SU-DHL-6 (cell line): ENCODE results near the gene MRPL14.

ENCODE experiments used
- H2AFZ ChIP-seq: fragments of 200-600 bp; sonication (generic); 2 replicates; pipeline ENCODE4 v1.6.1; 2014; ENCODE audit warnings: low read depth, mild to moderate bottlenecking, moderate library complexity, mixed read lengths, antibody characterized with exemption, low read length; ENCODE audit not compliant: severe bottlenecking
- H3F3A ChIP-seq: fragments of 200-600 bp; shearing (Covaris generic); 2 replicates; pipeline ENCODE4 v1.6.0; 2016; ENCODE audit warnings: antibody characterized with exemption, mild to moderate bottlenecking; ENCODE audit not compliant: insufficient read depth
- H3K27ac ChIP-seq: fragments of 200-600 bp; sonication (generic); 2 replicates; pipeline ENCODE4 v1.5.1; 2016; ENCODE audit warnings: low read depth, mild to moderate bottlenecking, low read length, moderate library complexity, mixed read lengths
- H3K27me3 ChIP-seq: fragments of 200-600 bp; sonication (generic), shearing (Covaris generic); 2 replicates; pipeline ENCODE4 v1.6.0; 2014; ENCODE audit warnings: mild to moderate bottlenecking, low read length
- H3K36me3 ChIP-seq: fragments of 200-600 bp; sonication (generic); 2 replicates; pipeline ENCODE4 v1.6.1; 2014; ENCODE audit warnings: mild to moderate bottlenecking, low read length, mixed read lengths
- H3K4me2 ChIP-seq: fragments of 300-600, 200-600 bp; shearing (Covaris generic), sonication (generic); 2 replicates; pipeline ENCODE4 v1.6.0; 2014; ENCODE audit warnings: low read length, low read depth, mild to moderate bottlenecking; ENCODE audit not compliant: poor library complexity, severe bottlenecking
- H3K4me3 ChIP-seq: fragments of 200-600 bp; sonication (generic); 2 replicates; pipeline ENCODE4 v1.5.1; 2014; ENCODE audit warnings: antibody characterized with exemption, low read length, mild to moderate bottlenecking, mixed read lengths; ENCODE audit not compliant: insufficient read depth, poor library complexity, severe bottlenecking
- H3K79me2 ChIP-seq: fragments of 200-600 bp; sonication (generic); 2 replicates; pipeline ENCODE4 v1.6.1; 2014; ENCODE audit warnings: mild to moderate bottlenecking, low read length, moderate library complexity; ENCODE audit not compliant: insufficient read depth
- H3K9ac ChIP-seq: fragments of 200-600 bp; sonication (generic); 2 replicates; pipeline ENCODE4 v1.7.0; 2014; ENCODE audit warnings: mild to moderate bottlenecking, low read length
- H3K9me2 ChIP-seq: fragments of 200-600 bp; sonication (generic); replicated peaks from 2 replicates; pipeline ENCODE4 v1.6.1; 2014; ENCODE audit warnings: low read length; ENCODE audit not compliant: insufficient read depth
- H3K9me3 ChIP-seq: fragments of 200-600 bp; sonication (generic); 2 replicates; pipeline ENCODE4 v1.6.1; 2014; ENCODE audit warnings: low read length, mixed read lengths; ENCODE audit not compliant: insufficient read depth
- H4K20me1 ChIP-seq: fragments of 200-600 bp; sonication (generic); 2 replicates; pipeline ENCODE4 v1.6.1; 2014; ENCODE audit warnings: low read depth, mild to moderate bottlenecking, antibody characterized with exemption, low read length, moderate library complexity, mixed read lengths
- CTCF ChIP-seq: fragments of 200-600 bp; sonication (generic); IDR thresholded peaks from one replicate; pipeline ENCODE4 v1.5.1; 2017; ENCODE audit warnings: antibody characterized with exemption, mild to moderate bottlenecking, low read length, moderate library complexity; ENCODE audit not compliant: insufficient read depth, poor library complexity, severe bottlenecking
- EZH2phosphoT487 ChIP-seq: fragments of 200-600 bp; sonication (generic), shearing (Covaris generic); conservative IDR thresholded peaks from 2 replicates; pipeline ENCODE4 v1.6.1; 2018; ENCODE audit warnings: mild to moderate bottlenecking, antibody characterized with exemption, low read length, moderate library complexity, mixed read lengths

The MRPL14 gene

GRCh38 chr6:44128020-44128917 is 1.0 kb upstream of the MRPL14 start:
- peaks cover 14% of the 10 kb centered on the region; the same call in 1 of the 2 replicates for H3F3A ChIP-seq
- H3K4me2 ChIP-seq: peak overlapping the region; percentile 75
- no peak for TF ChIP-seq EZH2phosphoT487
- TF ChIP-seq CTCF: no peak
- peaks cover 39% of the 10 kb centered on the region for H3K79me2 ChIP-seq
- H3K36me3 ChIP-seq: peaks cover 4% of the 10 kb centered on the region; the same call in 1 of the 2 replicates
- H3K9ac ChIP-seq: peak overlapping the region; percentile 80
- peak overlapping the region; percentile 97 for H2AFZ ChIP-seq
- H3K27me3 ChIP-seq: no peaks in the 10 kb centered on the region
- no peaks in the 10 kb centered on the region for H3K9me3 ChIP-seq
- H3K4me3 ChIP-seq: peak overlapping the region; percentile 87
- no peak overlapping the region for H3K27ac ChIP-seq
- H3K9me2 ChIP-seq: no peaks in the 10 kb centered on the region
- H4K20me1 ChIP-seq: peaks cover 29% of the 10 kb centered on the region

GRCh38 chr6:44126320-44127149 is 717 bp downstream of the MRPL14 start:
- Histone ChIP-seq H3K9me2 (no peaks in the 10 kb centered on the region), H3K27me3 (no peaks in the 10 kb centered on the region), H4K20me1 (peaks cover 40% of the 10 kb centered on the region), H3K36me3 (peaks cover 4% of the 10 kb centered on the region; the same call in 1 of the 2 replicates), H3K4me2 (peak overlapping the region; percentile 78), H3K79me2 (peaks cover 57% of the 10 kb centered on the region), H3K9me3 (no peaks in the 10 kb centered on the region), H3K4me3 (peak overlapping the region; percentile 72), H3K27ac (peak overlapping the region; percentile 64), H2AFZ (peak overlapping the region; percentile 64), H3K9ac (peak overlapping the region; percentile 80), H3F3A (peaks cover 18% of the 10 kb centered on the region)
- no peak for TF ChIP-seq EZH2phosphoT487
- no peak for TF ChIP-seq CTCF

- H3K27ac ChIP-seq: no peak overlapping the region
- no peak for TF ChIP-seq CTCF
- no peak for TF ChIP-seq EZH2phosphoT487
- peak overlapping the region; percentile 78 for H3K4me2 ChIP-seq
Measured at GRCh38 chr6:44123544-44123943, 3.7 kb downstream of the MRPL14 start.

More at GRCh38 chr6:44123544-44123943, 3.7 kb downstream of the MRPL14 start:
- no peak overlapping the region for H3K9ac ChIP-seq
- no peak overlapping the region for H2AFZ ChIP-seq
- H3K36me3 ChIP-seq: peaks cover 4% of the 10 kb centered on the region; the same call in 1 of the 2 replicates
- H3K4me3 ChIP-seq: peak overlapping the region; percentile 0
- no peaks in the 10 kb centered on the region for H3K9me2 ChIP-seq
- peaks cover 7% of the 10 kb centered on the region for H3F3A ChIP-seq
- H3K27me3 ChIP-seq: no peaks in the 10 kb centered on the region
- H3K9me3 ChIP-seq: no peaks in the 10 kb centered on the region
- peaks cover 58% of the 10 kb centered on the region for H4K20me1 ChIP-seq
- peaks cover 87% of the 10 kb centered on the region for H3K79me2 ChIP-seq
